Brain microvascular endothelial cell (primary cell): ENCODE results near the gene RAB35.
"Not testable (repeated sequence)": the region's sequence is repeated elsewhere in the genome, so short reads cannot be mapped to it uniquely, and the experiment has no call there.

Source experiments
- DNase-seq: peaks from one replicate; pipeline ENCODE4 v3.0.0-alpha.2; 2020
- H3K27ac ChIP-seq: fragments of 250-450 bp; sonication (Bioruptor Pico); 2 replicates; pipeline ENCODE4 v1.5.1; 2020; ENCODE audit warnings: mild to moderate bottlenecking, moderate library complexity
- H3K27me3 ChIP-seq: fragments of 250-450 bp; sonication (Bioruptor Pico); replicated peaks from 2 replicates; pipeline ENCODE4 v1.5.1; 2020; ENCODE audit warnings: mild to moderate bottlenecking
- H3K36me3 ChIP-seq: fragments of 250-450 bp; sonication (Bioruptor Pico); replicated peaks from 2 replicates; pipeline ENCODE4 v1.5.1; 2020; ENCODE audit warnings: mild to moderate bottlenecking
- H3K4me3 ChIP-seq: 2 replicates; pipeline ENCODE4 v1.5.1; 2011; ENCODE audit warnings: low read depth, mild to moderate bottlenecking, control low read depth, low read length, moderate library complexity
- in situ Hi-C: cut with HindIII; loops from 2 replicates; pipeline ENCODE4 v1.10.0; 2017; ENCODE audit warnings: low sequenced_read_pairs, low pct_ligation_motif_present
- TF ChIP-seq, protein P1 (sequence below): IDR thresholded peaks from 2 replicates; pipeline ENCODE4 v1.5.1; 2011; ENCODE audit warnings: low read depth, mild to moderate bottlenecking, moderate library complexity, low read length, control low read depth, inconsistent platforms; ENCODE audit errors: missing control alignments

Gene RAB35

DNA sequence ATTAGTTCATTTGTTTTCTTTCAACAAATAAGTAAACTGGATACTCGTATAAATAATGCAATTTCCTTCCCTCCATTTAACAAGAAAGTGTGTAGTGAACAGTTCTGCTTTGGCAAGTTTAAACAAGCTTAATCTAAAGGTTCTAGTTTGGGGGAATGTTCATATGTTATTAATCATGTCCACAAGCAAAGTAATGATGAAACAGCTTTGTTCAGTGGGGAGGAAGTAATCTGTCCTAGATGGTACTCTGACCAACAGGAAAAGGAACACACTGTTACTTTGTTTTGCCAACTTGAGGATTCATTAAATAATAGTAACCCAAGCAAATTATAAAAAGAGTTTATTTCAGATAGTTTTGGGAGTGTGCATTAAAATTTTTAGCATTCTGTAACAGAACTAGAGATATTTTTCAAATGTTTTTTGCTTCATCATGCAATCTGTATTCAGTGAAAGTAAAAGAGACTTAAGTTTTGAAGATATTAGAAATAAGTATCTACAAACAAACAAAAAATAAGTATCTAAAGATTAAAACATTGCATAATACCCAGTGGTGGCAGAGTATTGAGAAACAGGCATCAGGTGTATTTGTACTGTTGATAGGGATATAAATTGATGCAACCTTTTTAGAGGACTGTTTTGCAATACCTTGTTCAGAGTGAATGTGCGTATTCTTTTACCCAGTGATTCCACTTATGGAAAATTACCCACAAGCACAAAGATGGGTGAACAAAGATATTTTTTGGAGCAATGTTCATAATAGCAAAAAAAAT lies 61.1 kb downstream of the RAB35 start:
- in situ Hi-C loops = no loop called here
- no peak overlapping the region for H3K27ac ChIP-seq
- no peaks in the 10 kb centered on the region for H3K36me3 ChIP-seq
- no peak for DNase-seq
- TF ChIP-seq, protein P1, sequence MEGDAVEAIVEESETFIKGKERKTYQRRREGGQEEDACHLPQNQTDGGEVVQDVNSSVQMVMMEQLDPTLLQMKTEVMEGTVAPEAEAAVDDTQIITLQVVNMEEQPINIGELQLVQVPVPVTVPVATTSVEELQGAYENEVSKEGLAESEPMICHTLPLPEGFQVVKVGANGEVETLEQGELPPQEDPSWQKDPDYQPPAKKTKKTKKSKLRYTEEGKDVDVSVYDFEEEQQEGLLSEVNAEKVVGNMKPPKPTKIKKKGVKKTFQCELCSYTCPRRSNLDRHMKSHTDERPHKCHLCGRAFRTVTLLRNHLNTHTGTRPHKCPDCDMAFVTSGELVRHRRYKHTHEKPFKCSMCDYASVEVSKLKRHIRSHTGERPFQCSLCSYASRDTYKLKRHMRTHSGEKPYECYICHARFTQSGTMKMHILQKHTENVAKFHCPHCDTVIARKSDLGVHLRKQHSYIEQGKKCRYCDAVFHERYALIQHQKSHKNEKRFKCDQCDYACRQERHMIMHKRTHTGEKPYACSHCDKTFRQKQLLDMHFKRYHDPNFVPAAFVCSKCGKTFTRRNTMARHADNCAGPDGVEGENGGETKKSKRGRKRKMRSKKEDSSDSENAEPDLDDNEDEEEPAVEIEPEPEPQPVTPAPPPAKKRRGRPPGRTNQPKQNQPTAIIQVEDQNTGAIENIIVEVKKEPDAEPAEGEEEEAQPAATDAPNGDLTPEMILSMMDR = no peak
- H3K4me3 ChIP-seq = no peak overlapping the region
- no peaks in the 10 kb centered on the region for H3K27me3 ChIP-seq

DNA sequence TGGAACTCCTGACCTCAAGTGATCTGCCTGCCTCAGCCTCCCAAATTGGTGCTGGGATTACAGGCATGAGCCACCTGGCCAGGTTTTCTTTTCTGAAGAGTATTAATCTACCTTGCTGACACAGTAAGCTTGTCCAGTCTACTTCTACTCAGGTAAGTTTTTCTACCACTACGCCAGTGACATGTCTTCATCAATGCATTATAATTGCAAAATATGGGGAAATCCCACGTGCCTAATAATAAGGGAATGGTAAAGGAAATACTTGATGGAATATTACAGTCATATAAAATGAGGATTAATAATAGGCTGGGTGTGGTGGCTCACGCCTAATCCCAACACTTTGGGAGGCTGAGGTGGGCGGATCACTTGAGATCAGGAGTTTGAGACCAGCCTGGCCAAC lies 62.3 kb downstream of the RAB35 start:
- no peaks in the 10 kb centered on the region for H3K36me3 ChIP-seq
- no peak overlapping the region for H3K4me3 ChIP-seq
- no peaks in the 10 kb centered on the region for H3K27me3 ChIP-seq
- TF ChIP-seq, protein P1 = no peak
- no peak for DNase-seq
- in situ Hi-C loops = no loop called here
- H3K27ac ChIP-seq = no peak overlapping the region

DNA sequence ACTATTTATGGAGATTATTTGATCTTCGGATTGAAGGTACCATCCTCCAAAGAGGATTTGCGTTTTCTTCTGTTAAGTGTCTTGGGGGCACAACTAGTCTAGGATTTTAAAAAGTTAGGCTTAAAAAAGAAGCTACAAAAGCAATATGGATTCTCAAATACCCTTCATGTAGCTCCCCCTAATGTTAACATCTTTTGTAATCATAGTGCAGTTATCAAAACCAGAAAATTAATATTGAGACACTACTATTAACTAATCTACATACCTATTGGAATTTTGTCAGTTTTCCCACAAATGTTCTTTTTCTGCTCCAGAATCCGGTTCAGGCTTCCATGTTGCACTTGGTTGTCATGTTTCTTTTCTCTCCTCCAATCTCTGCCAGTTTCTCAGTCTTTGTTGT lies 65.0 kb downstream of the RAB35 start:
- DNase-seq = no peak
- Histone ChIP-seq H3K4me3 (no peak overlapping the region), H3K27me3 (no peaks in the 10 kb centered on the region), H3K36me3 (no peaks in the 10 kb centered on the region), H3K27ac (no peak overlapping the region)
- in situ Hi-C loops = no loop called here
- TF ChIP-seq, protein P1 = no peak

DNA sequence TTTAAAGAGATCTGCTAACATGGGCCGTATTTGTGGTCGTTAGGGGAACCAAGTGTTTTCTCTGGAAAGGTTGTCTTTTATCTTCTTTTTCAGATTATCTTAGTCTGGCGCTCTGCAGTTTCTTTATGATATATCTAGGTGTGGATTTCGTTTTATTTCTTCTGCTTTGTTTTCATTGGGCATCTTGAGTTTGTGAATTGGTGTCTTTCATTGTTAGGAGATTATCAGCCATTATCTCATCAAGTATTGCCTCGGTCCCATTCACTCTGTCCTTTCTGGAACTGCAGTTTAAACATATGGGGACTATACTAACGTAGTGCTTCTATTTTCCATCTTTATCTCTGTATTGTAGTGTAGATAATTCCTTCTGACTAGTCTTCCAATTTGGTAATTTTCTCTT lies 67.1 kb downstream of the RAB35 start:
- in situ Hi-C loops = no loop called here
- Histone ChIP-seq H3K4me3 (no peak overlapping the region), H3K36me3 (no peaks in the 10 kb centered on the region), H3K27ac (no peak overlapping the region), H3K27me3 (no peaks in the 10 kb centered on the region)
- TF ChIP-seq, protein P1 = no peak
- DNase-seq = no peak

DNA sequence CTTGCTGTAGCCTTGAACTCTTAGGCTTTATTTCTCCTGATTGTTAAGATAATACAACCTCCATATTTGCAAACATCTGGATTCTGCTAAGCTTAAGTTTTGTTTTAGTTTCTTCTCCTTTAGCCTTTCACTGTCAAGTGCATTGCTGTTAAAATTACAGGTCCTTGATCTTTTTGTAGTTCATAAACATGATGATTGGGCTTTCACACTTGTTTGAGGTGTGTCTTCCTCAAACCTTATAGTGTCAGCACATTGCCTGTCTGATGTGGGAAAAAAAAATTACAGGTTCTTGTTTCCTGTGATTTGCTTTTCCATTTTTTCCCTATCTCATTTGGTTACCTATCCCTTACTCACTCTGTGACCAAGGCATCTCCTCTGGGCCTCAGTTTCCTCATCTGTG lies 68.3 kb downstream of the RAB35 start:
- in situ Hi-C loops = no loop called here
- Histone ChIP-seq H3K27me3 (no peaks in the 10 kb centered on the region), H3K4me3 (no peak overlapping the region), H3K27ac (no peak overlapping the region), H3K36me3 (no peaks in the 10 kb centered on the region)
- TF ChIP-seq, protein P1 = no peak
- DNase-seq = no peak

DNA sequence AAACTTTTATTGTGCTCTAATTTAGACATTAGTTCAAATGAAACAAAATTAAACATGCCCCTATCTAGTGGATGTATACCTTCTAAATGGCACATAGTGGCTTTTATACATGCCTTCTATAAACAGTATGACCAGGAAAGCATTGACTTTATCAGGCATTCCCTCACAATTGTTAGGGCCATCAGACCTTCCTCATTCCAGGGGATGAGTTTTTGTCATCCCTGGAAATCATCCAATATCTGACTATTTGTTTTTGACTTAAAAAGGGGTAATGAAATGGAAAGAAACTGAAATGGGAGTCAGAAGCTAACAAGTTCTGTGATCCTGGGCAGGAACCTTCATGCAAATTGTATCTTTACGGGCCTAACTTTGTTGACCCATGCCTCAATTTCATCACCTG lies 69.5 kb downstream of the RAB35 start:
- Histone ChIP-seq H3K36me3 (no peaks in the 10 kb centered on the region), H3K27me3 (no peaks in the 10 kb centered on the region), H3K27ac (no peak overlapping the region), H3K4me3 (no peak overlapping the region)
- in situ Hi-C loops = no loop called here
- DNase-seq = no peak
- TF ChIP-seq, protein P1 = no peak

DNA sequence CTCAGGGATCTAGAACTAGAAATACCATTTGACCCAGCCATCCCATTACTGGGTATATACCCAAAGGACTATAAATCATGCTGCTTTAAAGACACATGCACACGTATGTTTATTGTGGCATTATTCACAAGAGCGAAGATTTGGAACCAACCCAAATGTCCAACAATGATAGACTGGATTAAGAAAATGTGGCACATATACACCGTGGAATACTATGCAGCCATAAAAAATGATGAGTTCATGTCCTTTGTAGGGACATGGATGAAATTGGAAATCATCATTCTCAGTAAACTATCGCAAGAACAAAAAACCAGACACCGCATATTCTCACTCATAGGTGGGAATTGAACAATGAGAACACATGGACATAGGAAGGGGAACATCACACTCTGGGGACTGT lies 71.2 kb downstream of the RAB35 start:
- H3K27me3 ChIP-seq, DNase-seq, in situ Hi-C loops, H3K4me3 ChIP-seq, H3K36me3 ChIP-seq, H3K27ac ChIP-seq: not testable (repeated sequence)
